Loucy (cell line): ENCODE measurements around the gene DAPK1.

Experiments
- H2AFZ ChIP-seq: fragments of 200-600 bp; sonication (generic); 2 replicates; pipeline ENCODE4 v1.6.0; 2016; ENCODE audit warnings: antibody characterized with exemption, mild to moderate bottlenecking, low read length, moderate library complexity
- H3F3A ChIP-seq: fragments of 200-600 bp; 2 replicates; pipeline ENCODE4 v1.6.0; 2016; ENCODE audit warnings: antibody characterized with exemption, low read depth, mild to moderate bottlenecking
- H3K27me3 ChIP-seq: fragments of 200-600 bp; sonication (generic); 2 replicates; pipeline ENCODE4 v1.6.1; 2014; ENCODE audit warnings: low read length, mild to moderate bottlenecking; ENCODE audit not compliant: insufficient read depth, poor library complexity, severe bottlenecking
- H3K36me3 ChIP-seq: fragments of 200-600 bp; sonication (generic); 2 replicates; pipeline ENCODE4 v1.6.1; 2016; ENCODE audit warnings: low read length; ENCODE audit not compliant: insufficient read depth
- H3K4me1 ChIP-seq: fragments of 200-600 bp; sonication (generic); 2 replicates; pipeline ENCODE4 v1.5.1; 2014; ENCODE audit warnings: low read length, mild to moderate bottlenecking; ENCODE audit not compliant: insufficient read depth, poor library complexity, severe bottlenecking
- H3K4me2 ChIP-seq: fragments of 200-600 bp; sonication (generic); 2 replicates; pipeline ENCODE4 v1.6.0; 2014; ENCODE audit warnings: antibody characterized with exemption, low read length, low read depth, mild to moderate bottlenecking; ENCODE audit not compliant: poor library complexity, severe bottlenecking
- H3K4me3 ChIP-seq: fragments of 200-600 bp; sonication (generic); 2 replicates; pipeline ENCODE4 v1.5.1; 2014; ENCODE audit warnings: low read length, mild to moderate bottlenecking, mixed read lengths; ENCODE audit not compliant: poor library complexity, severe bottlenecking
- H3K79me2 ChIP-seq: fragments of 200-600 bp; sonication (generic); 2 replicates; pipeline ENCODE4 v1.6.1; 2014; ENCODE audit warnings: low read length; ENCODE audit not compliant: insufficient read depth
- H3K9ac ChIP-seq: fragments of 200-600 bp; sonication (generic); 2 replicates; pipeline ENCODE4 v1.6.0; 2014; ENCODE audit warnings: mild to moderate bottlenecking, low read depth, low read length, moderate library complexity; ENCODE audit not compliant: poor library complexity, severe bottlenecking
- H3K9me2 ChIP-seq: fragments of 200-600 bp; sonication (generic); replicated peaks from 2 replicates; pipeline ENCODE4 v1.6.1; 2016; ENCODE audit warnings: low read depth, low read length, mixed read lengths
- H3K9me3 ChIP-seq: fragments of 200-600 bp; sonication (generic); 2 replicates; pipeline ENCODE4 v1.6.1; 2014; ENCODE audit warnings: mild to moderate bottlenecking, antibody characterized with exemption, low read length, low read depth; ENCODE audit not compliant: insufficient read depth
- H4K20me1 ChIP-seq: fragments of 200-600 bp; sonication (generic); 2 replicates; pipeline ENCODE4 v1.6.0; 2014; ENCODE audit warnings: antibody characterized with exemption, low read length, mild to moderate bottlenecking; ENCODE audit not compliant: insufficient read depth, poor library complexity, severe bottlenecking
- EZH2phosphoT487 ChIP-seq: fragments of 200-600 bp; IDR thresholded peaks from 2 replicates; pipeline ENCODE4 v1.6.1; 2018; ENCODE audit warnings: antibody characterized with exemption, mild to moderate bottlenecking, moderate library complexity, borderline replicate concordance
- TF ChIP-seq, protein P1 (sequence below): fragments of 200-600 bp; sonication (generic); conservative IDR thresholded peaks from 2 replicates; pipeline ENCODE4 v1.5.1; 2014; ENCODE audit warnings: mild to moderate bottlenecking, antibody characterized with exemption, low read length

Gene DAPK1

DNA sequence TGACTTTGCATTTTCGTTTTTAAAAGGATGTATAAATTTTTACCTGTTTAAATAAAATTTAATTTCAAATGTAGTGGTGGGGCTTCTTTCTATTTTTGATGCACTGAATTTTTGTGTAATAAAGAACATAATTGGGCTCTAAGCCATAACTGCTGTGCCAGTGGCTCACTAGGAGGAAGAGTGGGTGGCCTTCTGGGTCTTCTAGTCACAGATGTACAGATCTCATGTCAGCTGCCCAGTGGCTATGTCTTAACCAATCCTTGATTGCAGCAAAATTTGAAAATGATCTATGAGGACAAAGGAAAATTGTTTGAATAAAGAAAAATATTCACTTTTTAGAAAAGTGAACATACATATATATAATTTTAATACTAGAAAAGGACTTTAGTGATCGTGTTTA is 233.7 kb downstream of the DAPK1 start:
- H3K4me1 ChIP-seq, result no peaks in the 10 kb centered on the region
- no peaks in the 10 kb centered on the region for H4K20me1 ChIP-seq
- H3K9me3 ChIP-seq, result no peaks in the 10 kb centered on the region
- no peak overlapping the region for H3K4me2 ChIP-seq
- no peaks in the 10 kb centered on the region for H3K27me3 ChIP-seq
- H3K9me2 ChIP-seq, result no peaks in the 10 kb centered on the region
- H3K36me3 ChIP-seq, result no peaks in the 10 kb centered on the region
- no peak overlapping the region for H3K4me3 ChIP-seq
- no peak for TF ChIP-seq EZH2phosphoT487
- TF ChIP-seq, protein P1, sequence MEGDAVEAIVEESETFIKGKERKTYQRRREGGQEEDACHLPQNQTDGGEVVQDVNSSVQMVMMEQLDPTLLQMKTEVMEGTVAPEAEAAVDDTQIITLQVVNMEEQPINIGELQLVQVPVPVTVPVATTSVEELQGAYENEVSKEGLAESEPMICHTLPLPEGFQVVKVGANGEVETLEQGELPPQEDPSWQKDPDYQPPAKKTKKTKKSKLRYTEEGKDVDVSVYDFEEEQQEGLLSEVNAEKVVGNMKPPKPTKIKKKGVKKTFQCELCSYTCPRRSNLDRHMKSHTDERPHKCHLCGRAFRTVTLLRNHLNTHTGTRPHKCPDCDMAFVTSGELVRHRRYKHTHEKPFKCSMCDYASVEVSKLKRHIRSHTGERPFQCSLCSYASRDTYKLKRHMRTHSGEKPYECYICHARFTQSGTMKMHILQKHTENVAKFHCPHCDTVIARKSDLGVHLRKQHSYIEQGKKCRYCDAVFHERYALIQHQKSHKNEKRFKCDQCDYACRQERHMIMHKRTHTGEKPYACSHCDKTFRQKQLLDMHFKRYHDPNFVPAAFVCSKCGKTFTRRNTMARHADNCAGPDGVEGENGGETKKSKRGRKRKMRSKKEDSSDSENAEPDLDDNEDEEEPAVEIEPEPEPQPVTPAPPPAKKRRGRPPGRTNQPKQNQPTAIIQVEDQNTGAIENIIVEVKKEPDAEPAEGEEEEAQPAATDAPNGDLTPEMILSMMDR, result no peak
- no peaks in the 10 kb centered on the region for H3K79me2 ChIP-seq
- H2AFZ ChIP-seq, result no peak overlapping the region
- no peak overlapping the region for H3K9ac ChIP-seq
- H3F3A ChIP-seq, result no peaks in the 10 kb centered on the region

DNA sequence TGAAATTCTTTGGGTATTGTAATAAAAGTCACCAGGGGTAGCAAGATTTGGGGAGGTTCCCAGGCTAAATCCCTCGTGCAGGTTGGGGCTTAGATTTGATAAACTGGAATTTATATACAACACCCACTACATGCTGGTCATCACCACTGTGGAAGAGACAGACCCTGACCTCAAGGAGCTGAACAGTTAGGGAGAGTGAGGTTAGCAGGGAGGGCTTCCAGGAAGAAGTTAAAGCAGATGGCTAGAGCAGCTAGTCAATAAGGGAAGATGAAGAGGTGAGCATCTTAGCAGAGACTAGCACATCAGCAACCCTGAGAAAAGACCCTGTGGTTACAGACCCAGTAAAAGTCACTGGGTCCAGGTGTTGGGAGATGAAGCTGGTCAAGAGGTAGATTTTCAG is 234.7 kb downstream of the DAPK1 start:
- Histone ChIP-seq H3K79me2 (no peaks in the 10 kb centered on the region), H3K4me3 (no peak overlapping the region), H3K27me3 (no peaks in the 10 kb centered on the region), H2AFZ (no peak overlapping the region), H3K9me3 (no peaks in the 10 kb centered on the region), H3F3A (no peaks in the 10 kb centered on the region), H3K4me2 (no peak overlapping the region), H4K20me1 (no peaks in the 10 kb centered on the region), H3K36me3 (no peaks in the 10 kb centered on the region), H3K9ac (no peak overlapping the region), H3K9me2 (no peaks in the 10 kb centered on the region), H3K4me1 (no peaks in the 10 kb centered on the region)
- TF ChIP-seq, protein P1, result no peak
- no peak for TF ChIP-seq EZH2phosphoT487

DNA sequence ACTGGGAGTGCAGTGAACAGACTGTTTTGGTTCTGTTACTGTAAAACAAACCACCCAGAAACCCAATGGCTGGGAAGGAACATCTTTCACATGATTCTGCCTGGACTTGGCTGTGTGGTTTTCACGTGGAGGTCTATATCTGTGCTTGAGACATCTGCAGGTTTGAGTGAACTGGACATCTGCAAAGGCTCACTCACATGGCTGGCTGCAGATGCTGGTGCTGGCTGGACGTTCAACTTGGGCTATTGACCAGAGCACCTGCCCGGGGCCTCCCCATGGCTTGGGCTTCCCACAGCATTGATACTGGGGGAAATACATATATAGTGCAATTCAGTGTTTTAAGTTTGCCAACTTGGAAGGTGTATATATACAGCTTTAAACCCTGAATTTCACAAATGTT is 235.1 kb downstream of the DAPK1 start:
- Histone ChIP-seq H3K9me2 (no peaks in the 10 kb centered on the region), H3K4me2 (no peak overlapping the region), H4K20me1 (no peaks in the 10 kb centered on the region), H3K4me3 (no peak overlapping the region), H2AFZ (no peak overlapping the region), H3K79me2 (no peaks in the 10 kb centered on the region), H3K36me3 (no peaks in the 10 kb centered on the region), H3F3A (no peaks in the 10 kb centered on the region), H3K4me1 (no peaks in the 10 kb centered on the region), H3K27me3 (no peaks in the 10 kb centered on the region), H3K9me3 (no peaks in the 10 kb centered on the region), H3K9ac (no peak overlapping the region)
- TF ChIP-seq EZH2phosphoT487, result no peak
- TF ChIP-seq, protein P1, result no peak
